ENCODE results near the gene GPBAR1.
"Not testable (repeated sequence)": the region's sequence is repeated elsewhere in the genome, so short reads cannot be mapped to it uniquely, and the experiment has no call there.

GPBAR1 gene

GRCh38 chr2:218269900-218270720 is 9.3 kb downstream of the GPBAR1 start, which contains the start of the genes AAMP and PNKD:
TSS of gene AAMP (minus strand) at chr2:218270137. CDS start at chr2:218270086, 51 bp downstream.
TSS of gene PNKD (plus strand) at chr2:218270519. CDS start at chr2:218270536, 17 bp downstream.
- peak; percentile 99 for DNase-seq

- DNase-seq = no peak
Observed at GRCh38 chr2:218270721-218271486, 10.1 kb downstream of the GPBAR1 start.

GRCh38 chr2:218271487-218271797 is 10.6 kb downstream of the GPBAR1 start:
- no peak for DNase-seq

- DNase-seq = no peak
Observed at GRCh38 chr2:218271865-218272530, 11.2 kb downstream of the GPBAR1 start.

- peak; percentile 40 to 66 (median 58) for DNase-seq
Observed at GRCh38 chr2:218272531-218273212, 11.9 kb downstream of the GPBAR1 start.

- not testable (repeated sequence) for DNase-seq
Observed at GRCh38 chr2:218273214-218273907, 12.5 kb downstream of the GPBAR1 start.

- no peak for DNase-seq
Observed at GRCh38 chr2:218273908-218274249, 13.1 kb downstream of the GPBAR1 start.

GRCh38 chr2:218274586-218274985 is 13.8 kb downstream of the GPBAR1 start:
- DNase-seq = no peak

GRCh38 chr2:218275371-218276072 is 14.7 kb downstream of the GPBAR1 start:
- DNase-seq = no peak

- DNase-seq = no peak
Observed at GRCh38 chr2:218276986-218277755, 16.4 kb downstream of the GPBAR1 start.

- no peak for DNase-seq
Observed at GRCh38 chr2:218277921-218278320, 17.1 kb downstream of the GPBAR1 start.

- DNase-seq = no peak
Observed at GRCh38 chr2:218278531-218279360, 17.9 kb downstream of the GPBAR1 start.

- DNase-seq = no peak
Observed at GRCh38 chr2:218280260-218280870, 19.6 kb downstream of the GPBAR1 start.

- DNase-seq = no peak
Observed at GRCh38 chr2:218281449-218281848, 20.6 kb downstream of the GPBAR1 start.

GRCh38 chr2:218282173-218282991 is 21.6 kb downstream of the GPBAR1 start:
- no peak for DNase-seq

GRCh38 chr2:218284106-218284811 is 23.4 kb downstream of the GPBAR1 start:
- DNase-seq = peak in 3 of 4 experiments; percentile 16 to 30 (median 26)

GRCh38 chr2:218285604-218286003 is 24.8 kb downstream of the GPBAR1 start:
- no peak for DNase-seq
